SK-N-SH treated with all-trans-retinoic acid at 6 μM for 48 hours (cell line): Measurements from ENCODE around the gene QPRT.

Experiments used
- ATAC-seq: fragments of 200-7000 bp; cut with Tn5 transposase; 3 replicates; pipeline ENCODE4 v1.9.1; 2020; ENCODE audit warnings: mild to moderate bottlenecking, moderate library complexity
- ARNTL ChIP-seq: fragments of 450-650 bp; formaldehyde crosslinking; IDR thresholded peaks from 2 replicates; pipeline ENCODE4 v1.5.0; 2020; ENCODE audit warnings: low read depth, mild to moderate bottlenecking, moderate library complexity, borderline replicate concordance
- BACH2 ChIP-seq: fragments of 250-450 bp; sonication (Bioruptor Pico); IDR thresholded peaks from 2 replicates; pipeline ENCODE4 v1.9.0; 2021; ENCODE audit warnings: mild to moderate bottlenecking, borderline replicate concordance
- CREB5 ChIP-seq: fragments of 250-450 bp; sonication (Bioruptor Pico); IDR thresholded peaks from 2 replicates; pipeline ENCODE4 v1.5.1; 2020; ENCODE audit warnings: low read depth, mild to moderate bottlenecking, moderate library complexity
- CSDC2 ChIP-seq: fragments of 250-450 bp; sonication (Bioruptor Pico); IDR thresholded peaks from 2 replicates; pipeline ENCODE4 v1.5.0; 2020; ENCODE audit warnings: mild to moderate bottlenecking, moderate library complexity
- CSRNP3 ChIP-seq: fragments of 250-450 bp; sonication (Bioruptor Pico); IDR thresholded peaks from 2 replicates; pipeline ENCODE4 v1.5.1; 2021; ENCODE audit warnings: mild to moderate bottlenecking, moderate library complexity
- GLIS3 ChIP-seq: fragments of 250-450 bp; sonication (Bioruptor Pico); IDR thresholded peaks from 2 replicates; pipeline ENCODE4 v1.5.0; 2020; ENCODE audit warnings: mild to moderate bottlenecking, moderate library complexity
- ISL1 ChIP-seq: fragments of 250-450 bp; sonication (Bioruptor Pico); IDR thresholded peaks from 2 replicates; pipeline ENCODE4 v2.1.2; 2022; ENCODE audit warnings: mild to moderate bottlenecking, moderate library complexity
- OSR1 ChIP-seq: fragments of 250-450 bp; sonication (Bioruptor Pico); IDR thresholded peaks from 2 replicates; pipeline ENCODE4 v1.8.0; 2022; ENCODE audit warnings: moderate library complexity, mild to moderate bottlenecking, inconsistent platforms
- PPARA ChIP-seq: fragments of 250-450 bp; sonication (Bioruptor Pico); IDR thresholded peaks from 2 replicates; pipeline ENCODE4 v1.5.0; 2020; ENCODE audit warnings: mild to moderate bottlenecking, borderline replicate concordance
- RARB ChIP-seq: fragments of 250-450 bp; sonication (Bioruptor Pico); IDR thresholded peaks from 2 replicates; pipeline ENCODE4 v1.8.0; 2021; ENCODE audit warnings: mild to moderate bottlenecking, moderate library complexity
- SNAI2 ChIP-seq: fragments of 250-450 bp; sonication (Bioruptor Pico); IDR thresholded peaks from 2 replicates; pipeline ENCODE4 v1.5.0; 2020; ENCODE audit warnings: mild to moderate bottlenecking, moderate library complexity
- TOX ChIP-seq: fragments of 250-450 bp; sonication (Bioruptor Pico); IDR thresholded peaks from 2 replicates; pipeline ENCODE4 v1.8.0; 2021; ENCODE audit warnings: mild to moderate bottlenecking, moderate library complexity, borderline replicate concordance
- TSHZ2 ChIP-seq: fragments of 250-450 bp; sonication (Bioruptor Pico); IDR thresholded peaks from 2 replicates; pipeline ENCODE4 v1.5.0; 2020; ENCODE audit warnings: mild to moderate bottlenecking, moderate library complexity
- ZC3H10 ChIP-seq: fragments of 250-450 bp; sonication (Bioruptor Pico); IDR thresholded peaks from 2 replicates; pipeline ENCODE4 v1.5.1; 2021; ENCODE audit warnings: mild to moderate bottlenecking, moderate library complexity
- ZFP3 ChIP-seq: fragments of 250-450 bp; sonication (Bioruptor Pico); IDR thresholded peaks from 2 replicates; pipeline ENCODE4 v1.5.0; 2020; ENCODE audit warnings: mild to moderate bottlenecking, moderate library complexity
- ZFP30 ChIP-seq: fragments of 450-650 bp; formaldehyde crosslinking; IDR thresholded peaks from 2 replicates; pipeline ENCODE4 v1.5.0; 2022; ENCODE audit warnings: mild to moderate bottlenecking, moderate library complexity
- ZNF565 ChIP-seq: fragments of 450-650 bp; formaldehyde crosslinking; conservative IDR thresholded peaks from 2 replicates; pipeline ENCODE4 v1.5.0; 2020; ENCODE audit warnings: low read depth, mild to moderate bottlenecking, moderate library complexity
- ZNF70 ChIP-seq: fragments of 450-650 bp; formaldehyde crosslinking; IDR thresholded peaks from 2 replicates; pipeline ENCODE4 v1.5.0; 2020; ENCODE audit warnings: mild to moderate bottlenecking, moderate library complexity
- ZNF8 ChIP-seq: fragments of 450-650 bp; formaldehyde crosslinking; IDR thresholded peaks from 2 replicates; pipeline ENCODE4 v1.5.0; 2020; ENCODE audit warnings: mild to moderate bottlenecking, moderate library complexity
- TF ChIP-seq, protein P1 (sequence below): fragments of 250-450 bp; sonication (Bioruptor Pico); IDR thresholded peaks from 2 replicates; pipeline ENCODE4 v1.8.0; 2020; ENCODE audit warnings: mild to moderate bottlenecking, moderate library complexity, borderline replicate concordance
- TF ChIP-seq, protein P2 (sequence below): fragments of 250-450 bp; sonication (Bioruptor Pico); IDR thresholded peaks from 2 replicates; pipeline ENCODE4 v1.8.0; 2021; ENCODE audit warnings: low read depth, mild to moderate bottlenecking, moderate library complexity, borderline replicate concordance

The QPRT gene

GRCh38 chr16:29649588-29650494, 29.1 kb upstream of the QPRT start:
- TF ChIP-seq OSR1 (CRISPR knock-in tag) (no peak), BACH2 (no peak), GLIS3 (CRISPR knock-in tag) (no peak), ZNF565 (CRISPR knock-in tag) (no peak), ZNF70 (CRISPR knock-in tag) (no peak), ARNTL (CRISPR knock-in tag) (no peak), TSHZ2 (no peak), CSRNP3 (CRISPR knock-in tag) (no peak), SNAI2 (CRISPR knock-in tag) (no peak), ZFP3 (CRISPR knock-in tag) (no peak), RARB (CRISPR knock-in tag) (no peak), ZNF8 (CRISPR knock-in tag) (no peak), ZC3H10 (no peak), ZFP30 (no peak), PPARA (CRISPR knock-in tag) (no peak), TOX (CRISPR knock-in tag) (no peak), CSDC2 (no peak)
- TF ChIP-seq, protein P1, sequence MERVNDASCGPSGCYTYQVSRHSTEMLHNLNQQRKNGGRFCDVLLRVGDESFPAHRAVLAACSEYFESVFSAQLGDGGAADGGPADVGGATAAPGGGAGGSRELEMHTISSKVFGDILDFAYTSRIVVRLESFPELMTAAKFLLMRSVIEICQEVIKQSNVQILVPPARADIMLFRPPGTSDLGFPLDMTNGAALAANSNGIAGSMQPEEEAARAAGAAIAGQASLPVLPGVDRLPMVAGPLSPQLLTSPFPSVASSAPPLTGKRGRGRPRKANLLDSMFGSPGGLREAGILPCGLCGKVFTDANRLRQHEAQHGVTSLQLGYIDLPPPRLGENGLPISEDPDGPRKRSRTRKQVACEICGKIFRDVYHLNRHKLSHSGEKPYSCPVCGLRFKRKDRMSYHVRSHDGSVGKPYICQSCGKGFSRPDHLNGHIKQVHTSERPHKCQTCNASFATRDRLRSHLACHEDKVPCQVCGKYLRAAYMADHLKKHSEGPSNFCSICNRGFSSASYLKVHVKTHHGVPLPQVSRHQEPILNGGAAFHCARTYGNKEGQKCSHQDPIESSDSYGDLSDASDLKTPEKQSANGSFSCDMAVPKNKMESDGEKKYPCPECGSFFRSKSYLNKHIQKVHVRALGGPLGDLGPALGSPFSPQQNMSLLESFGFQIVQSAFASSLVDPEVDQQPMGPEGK (CRISPR knock-in tag), result no peak
- TF ChIP-seq, protein P2, sequence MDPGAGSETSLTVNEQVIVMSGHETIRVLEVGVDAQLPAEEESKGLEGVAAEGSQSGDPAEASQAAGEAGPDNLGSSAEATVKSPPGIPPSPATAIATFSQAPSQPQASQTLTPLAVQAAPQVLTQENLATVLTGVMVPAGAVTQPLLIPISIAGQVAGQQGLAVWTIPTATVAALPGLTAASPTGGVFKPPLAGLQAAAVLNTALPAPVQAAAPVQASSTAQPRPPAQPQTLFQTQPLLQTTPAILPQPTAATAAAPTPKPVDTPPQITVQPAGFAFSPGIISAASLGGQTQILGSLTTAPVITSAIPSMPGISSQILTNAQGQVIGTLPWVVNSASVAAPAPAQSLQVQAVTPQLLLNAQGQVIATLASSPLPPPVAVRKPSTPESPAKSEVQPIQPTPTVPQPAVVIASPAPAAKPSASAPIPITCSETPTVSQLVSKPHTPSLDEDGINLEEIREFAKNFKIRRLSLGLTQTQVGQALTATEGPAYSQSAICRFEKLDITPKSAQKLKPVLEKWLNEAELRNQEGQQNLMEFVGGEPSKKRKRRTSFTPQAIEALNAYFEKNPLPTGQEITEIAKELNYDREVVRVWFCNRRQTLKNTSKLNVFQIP (CRISPR knock-in tag), result no peak
- no peak for ATAC-seq

- ATAC-seq, result no peak
Measured at GRCh38 chr16:29650771-29651170, 28.2 kb upstream of the QPRT start.

More at GRCh38 chr16:29650771-29651170, 28.2 kb upstream of the QPRT start:
- TF ChIP-seq SNAI2 (CRISPR knock-in tag) (no peak), ZFP30 (no peak), CREB5 (no peak), ZFP3 (CRISPR knock-in tag) (no peak), PPARA (CRISPR knock-in tag) (no peak), GLIS3 (CRISPR knock-in tag) (no peak), ISL1 (CRISPR knock-in tag) (no peak), CSRNP3 (CRISPR knock-in tag) (no peak)
- TF ChIP-seq, protein P2 (CRISPR knock-in tag), result no peak
